Rectal smooth muscle tissue (tissue), 1 donor: ENCODE measurements around the gene ESRP2.

Experiments used
- H3K27ac ChIP-seq: one replicate; pipeline ENCODE4 v1.7.0; 2013; ENCODE audit warnings: low read depth, low read length, inconsistent platforms
- H3K27me3 ChIP-seq: one replicate; pipeline ENCODE4 v1.7.0; 2013; ENCODE audit warnings: low read length; ENCODE audit not compliant: control insufficient read depth, insufficient read depth
- H3K36me3 ChIP-seq: one replicate; pipeline ENCODE4 v1.7.0; 2013; ENCODE audit warnings: low read length; ENCODE audit not compliant: control insufficient read depth, insufficient read depth
- H3K4me1 ChIP-seq: one replicate; pipeline ENCODE4 v1.7.0; 2013; ENCODE audit warnings: low read length; ENCODE audit not compliant: control insufficient read depth, insufficient read depth
- H3K4me3 ChIP-seq: one replicate; pipeline ENCODE4 v1.7.0; 2013; ENCODE audit warnings: low read length
- H3K9ac ChIP-seq: one replicate; pipeline ENCODE4 v1.7.0; 2013; ENCODE audit warnings: low read length

Gene ESRP2

GRCh38 chr16:68244481-68244902 is 8.6 kb upstream of the ESRP2 start:
- Histone ChIP-seq H3K9ac (peak overlapping the region; percentile 82), H3K4me3 (peak overlapping the region; percentile 98), H3K36me3 (no peaks in the 10 kb centered on the region), H3K4me1 (peaks cover 8% of the 10 kb centered on the region), H3K27me3 (no peaks in the 10 kb centered on the region), H3K27ac (no peak overlapping the region)

- Histone ChIP-seq H3K27ac (no peak overlapping the region), H3K27me3 (no peaks in the 10 kb centered on the region), H3K4me3 (no peak overlapping the region), H3K9ac (no peak overlapping the region), H3K36me3 (no peaks in the 10 kb centered on the region), H3K4me1 (peaks cover 8% of the 10 kb centered on the region)
Observed at GRCh38 chr16:68242926-68243858, 7.3 kb upstream of the ESRP2 start.

- Histone ChIP-seq H3K27me3 (no peaks in the 10 kb centered on the region), H3K9ac (no peak overlapping the region), H3K4me3 (no peak overlapping the region), H3K36me3 (no peaks in the 10 kb centered on the region), H3K27ac (no peak overlapping the region), H3K4me1 (peaks cover 8% of the 10 kb centered on the region)
Observed at GRCh38 chr16:68242085-68242484, 6.2 kb upstream of the ESRP2 start.

GRCh38 chr16:68238029-68238345 is 2.1 kb upstream of the ESRP2 start:
- peak overlapping the region; percentile 78 for H3K9ac ChIP-seq
- no peaks in the 10 kb centered on the region for H3K27me3 ChIP-seq
- H3K36me3 ChIP-seq, result no peaks in the 10 kb centered on the region
- peak overlapping the region; percentile 89 for H3K4me3 ChIP-seq
- H3K4me1 ChIP-seq, result peaks cover 6% of the 10 kb centered on the region
- H3K27ac ChIP-seq, result peak overlapping the region; percentile 72

GRCh38 chr16:68237243-68238028 is 1.5 kb upstream of the ESRP2 start:
- Histone ChIP-seq H3K27me3 (no peaks in the 10 kb centered on the region), H3K36me3 (no peaks in the 10 kb centered on the region), H3K4me3 (peak overlapping the region; percentile 89), H3K27ac (peak overlapping the region; percentile 72), H3K4me1 (peaks cover 6% of the 10 kb centered on the region), H3K9ac (peak overlapping the region; percentile 78)

- peak overlapping the region; percentile 48 for H3K27ac ChIP-seq
- H3K4me1 ChIP-seq, result peaks cover 6% of the 10 kb centered on the region
- H3K4me3 ChIP-seq, result peak overlapping the region; percentile 89
- H3K36me3 ChIP-seq, result peaks cover 4% of the 10 kb centered on the region
- H3K27me3 ChIP-seq, result no peaks in the 10 kb centered on the region
- H3K9ac ChIP-seq, result peak overlapping the region; percentile 25
Observed at GRCh38 chr16:68236826-68237242, 907 bp upstream of the ESRP2 start.

- Histone ChIP-seq H3K4me1 (peaks cover 6% of the 10 kb centered on the region), H3K9ac (peak overlapping the region; percentile 25), H3K27ac (no peak overlapping the region), H3K27me3 (no peaks in the 10 kb centered on the region), H3K4me3 (peak overlapping the region; percentile 89), H3K36me3 (peaks cover 8% of the 10 kb centered on the region)
Observed at GRCh38 chr16:68236137-68236825, 354 bp upstream of the ESRP2 start.

GRCh38 chr16:68235108-68235886 is 630 bp downstream of the ESRP2 start:
- H3K27ac ChIP-seq, result no peak overlapping the region
- peaks cover 18% of the 10 kb centered on the region for H3K36me3 ChIP-seq
- peak overlapping the region; percentile 45 for H3K9ac ChIP-seq
- H3K4me1 ChIP-seq, result peaks cover 6% of the 10 kb centered on the region
- H3K27me3 ChIP-seq, result no peaks in the 10 kb centered on the region
- H3K4me3 ChIP-seq, result peak overlapping the region; percentile 45

- Histone ChIP-seq H3K9ac (peak overlapping the region; percentile 45), H3K4me3 (peak overlapping the region; percentile 45), H3K36me3 (peaks cover 22% of the 10 kb centered on the region), H3K27ac (no peak overlapping the region), H3K27me3 (no peaks in the 10 kb centered on the region), H3K4me1 (peaks cover 6% of the 10 kb centered on the region)
Observed at GRCh38 chr16:68234188-68235107, 1.5 kb downstream of the ESRP2 start.

GRCh38 chr16:68233835-68234187 is 2.1 kb downstream of the ESRP2 start:
- no peak overlapping the region for H3K9ac ChIP-seq
- H3K4me1 ChIP-seq, result peaks cover 6% of the 10 kb centered on the region
- H3K36me3 ChIP-seq, result peaks cover 22% of the 10 kb centered on the region
- peak overlapping the region; percentile 20 for H3K4me3 ChIP-seq
- H3K27ac ChIP-seq, result no peak overlapping the region
- H3K27me3 ChIP-seq, result no peaks in the 10 kb centered on the region
